Stimulated activated CD8-positive, alpha-beta memory T cell treated with anti-CD3 and anti-CD28 coated beads, Interleukin-12 subunit alpha, Interleukin-12 subunit beta, amount 100 ng/mL, for 4 hours (primary cell): ENCODE measurements around the gene OAF.

ENCODE experiments used
- DNase-seq: peaks from one replicate; pipeline ENCODE4 v3.0.0-alpha.2; 2020; ENCODE audit warnings: low read depth

OAF gene

GRCh38 chr11:120223793-120224192 lies 13.0 kb downstream of the OAF start:
- no peak for DNase-seq

- DNase-seq = no peak
Observed at GRCh38 chr11:120224361-120224760, 13.5 kb downstream of the OAF start.

- DNase-seq = no peak
Observed at GRCh38 chr11:120224972-120225909, 14.4 kb downstream of the OAF start.

GRCh38 chr11:120226242-120226641 lies 15.4 kb downstream of the OAF start:
- DNase-seq = no peak

GRCh38 chr11:120226714-120227113 lies 15.9 kb downstream of the OAF start:
- no peak for DNase-seq

GRCh38 chr11:120227228-120227852 lies 16.5 kb downstream of the OAF start:
- no peak for DNase-seq

- DNase-seq = no peak
Observed at GRCh38 chr11:120228794-120229384, 18.1 kb downstream of the OAF start.

GRCh38 chr11:120229451-120230424 lies 18.9 kb downstream of the OAF start:
- no peak for DNase-seq

GRCh38 chr11:120230433-120231071 lies 19.7 kb downstream of the OAF start:
- no peak for DNase-seq

GRCh38 chr11:120231963-120232362 lies 21.1 kb downstream of the OAF start:
- no peak for DNase-seq

GRCh38 chr11:120233207-120233803 lies 22.5 kb downstream of the OAF start:
- DNase-seq = no peak

- DNase-seq = no peak
Observed at GRCh38 chr11:120235024-120235628, 24.3 kb downstream of the OAF start.

GRCh38 chr11:120236169-120237107 lies 25.6 kb downstream of the OAF start:
- DNase-seq = no peak

- DNase-seq = no peak
Observed at GRCh38 chr11:120238968-120239620, 28.3 kb downstream of the OAF start.

GRCh38 chr11:120239713-120240640 lies 29.1 kb downstream of the OAF start, which contains the start of gene POU2F3:
Gene POU2F3 (plus strand): TSS chr11:120240140. CDS start chr11:120240344, 204 bp downstream.
- DNase-seq = no peak

GRCh38 chr11:120240866-120241265 lies 30.0 kb downstream of the OAF start:
- no peak for DNase-seq

GRCh38 chr11:120241277-120241676 lies 30.4 kb downstream of the OAF start:
- DNase-seq = no peak
